CD4-positive, alpha-beta T cell treated with Interferon alpha-2 for 1 hour (primary cell): ENCODE results near the gene STX1A.

Experiments
- DNase-seq, 2 donors: peaks; one replicate each; pipeline ENCODE4 v3.0.0-alpha.2; 2020 to 2022

The STX1A gene

DNA sequence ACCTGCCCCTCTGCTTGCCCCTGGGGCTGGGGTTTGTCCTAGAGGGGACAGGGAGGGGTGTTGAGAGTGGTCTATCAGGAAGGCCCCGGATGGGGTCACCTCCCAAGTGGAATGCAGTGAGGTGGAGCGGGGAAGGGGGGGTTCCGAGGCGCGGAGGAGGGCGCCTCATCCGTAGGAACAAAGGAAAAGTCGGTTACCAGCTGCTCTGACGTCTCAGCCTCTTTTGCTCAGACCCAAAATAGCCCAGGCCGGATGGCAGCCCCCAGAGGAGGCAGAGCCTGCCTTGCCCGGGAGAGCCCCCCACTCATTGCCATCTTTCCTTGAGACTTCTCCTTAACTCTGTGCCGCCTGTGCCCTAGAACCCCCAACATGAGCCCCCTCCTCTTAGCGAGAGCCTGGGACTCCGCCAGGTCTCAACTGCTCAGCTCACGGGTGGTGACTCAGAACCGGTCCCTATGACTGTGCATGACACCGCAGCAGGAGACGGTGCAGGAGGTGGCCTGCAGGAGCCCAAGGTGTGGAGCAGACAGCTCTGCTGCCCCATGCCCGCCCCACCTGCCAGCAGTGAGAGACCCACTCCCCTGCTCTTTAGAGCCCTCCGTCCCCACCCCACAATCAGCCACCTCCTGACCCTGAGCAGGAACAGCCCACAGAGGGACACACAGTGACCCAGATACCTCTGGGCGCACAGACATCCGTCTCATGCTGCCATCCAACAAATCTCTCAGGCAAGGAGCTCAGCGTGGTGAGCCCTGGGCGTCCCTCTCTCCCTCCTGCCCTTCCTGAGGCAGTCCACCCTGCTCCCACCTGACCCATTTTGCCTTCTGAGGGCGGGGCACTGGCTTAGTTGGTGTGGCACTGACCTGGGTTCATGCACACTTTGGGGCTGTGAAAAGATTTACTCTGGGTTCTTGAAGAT, 13.1 kb downstream of the STX1A start:
- DNase-seq = no peak

DNA sequence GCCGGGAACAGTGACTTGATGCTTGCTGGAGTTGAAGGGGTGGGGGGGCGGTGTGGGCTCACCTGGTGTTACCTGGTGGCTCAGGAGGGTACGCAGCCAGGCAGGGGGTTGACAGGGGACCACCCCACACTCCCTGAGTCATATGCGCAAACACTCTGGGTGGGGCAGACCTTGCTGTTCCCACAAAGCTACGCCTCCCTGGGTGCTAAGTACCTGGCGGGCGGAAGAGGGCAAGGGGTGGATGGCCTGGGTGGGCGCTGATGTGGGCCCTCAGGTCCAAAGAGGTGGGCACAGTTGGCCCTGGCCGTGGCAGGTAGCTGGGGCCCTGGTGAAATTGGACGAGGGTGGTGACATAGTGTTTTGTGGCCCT, 13.9 kb downstream of the STX1A start:
- no peak for DNase-seq

DNA sequence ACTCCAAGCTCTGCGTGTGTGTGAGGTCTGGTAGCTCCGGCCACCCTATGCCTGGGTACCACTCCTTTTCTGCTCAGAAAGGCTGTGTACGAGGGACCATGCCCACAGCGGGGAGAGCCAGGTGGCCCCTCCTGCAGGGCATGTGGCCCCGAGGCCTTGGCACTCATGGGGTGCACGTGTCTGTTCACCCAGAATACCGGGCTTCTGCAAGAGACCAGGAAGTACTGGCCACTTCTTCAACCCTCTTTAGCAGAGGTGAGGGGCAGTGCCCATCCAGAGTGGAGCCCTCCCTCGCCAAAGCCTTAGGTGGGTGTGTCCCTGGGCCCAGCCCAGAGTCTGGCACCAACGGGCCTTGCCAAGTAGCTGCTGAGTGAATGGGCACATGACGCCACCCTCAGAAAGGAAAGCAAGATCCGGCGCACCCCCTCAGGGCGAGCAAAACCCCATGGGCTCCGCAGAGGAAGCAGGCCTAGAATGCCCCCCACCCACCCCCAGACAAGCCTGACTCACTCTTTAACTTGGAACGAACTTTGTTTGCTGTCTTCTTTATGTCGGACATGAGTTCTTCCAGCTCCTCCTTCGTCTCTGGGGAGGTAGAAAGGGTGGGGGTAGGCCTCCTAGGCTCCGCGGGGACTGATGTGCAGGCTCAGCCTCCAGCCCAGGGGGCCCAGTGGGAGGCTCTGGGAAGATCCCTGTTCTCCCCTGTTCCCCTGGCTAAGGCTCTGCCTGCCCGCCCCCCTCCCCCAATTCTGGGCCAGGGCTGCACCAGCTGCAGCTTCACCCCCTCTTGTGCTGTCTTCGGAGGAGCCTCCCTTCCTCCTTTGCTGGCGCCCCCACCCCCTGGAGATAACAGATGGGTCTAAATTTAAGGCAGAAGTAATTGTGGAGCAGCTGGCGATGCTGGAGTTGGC, 14.6 kb downstream of the STX1A start:
- DNase-seq = no peak

DNA sequence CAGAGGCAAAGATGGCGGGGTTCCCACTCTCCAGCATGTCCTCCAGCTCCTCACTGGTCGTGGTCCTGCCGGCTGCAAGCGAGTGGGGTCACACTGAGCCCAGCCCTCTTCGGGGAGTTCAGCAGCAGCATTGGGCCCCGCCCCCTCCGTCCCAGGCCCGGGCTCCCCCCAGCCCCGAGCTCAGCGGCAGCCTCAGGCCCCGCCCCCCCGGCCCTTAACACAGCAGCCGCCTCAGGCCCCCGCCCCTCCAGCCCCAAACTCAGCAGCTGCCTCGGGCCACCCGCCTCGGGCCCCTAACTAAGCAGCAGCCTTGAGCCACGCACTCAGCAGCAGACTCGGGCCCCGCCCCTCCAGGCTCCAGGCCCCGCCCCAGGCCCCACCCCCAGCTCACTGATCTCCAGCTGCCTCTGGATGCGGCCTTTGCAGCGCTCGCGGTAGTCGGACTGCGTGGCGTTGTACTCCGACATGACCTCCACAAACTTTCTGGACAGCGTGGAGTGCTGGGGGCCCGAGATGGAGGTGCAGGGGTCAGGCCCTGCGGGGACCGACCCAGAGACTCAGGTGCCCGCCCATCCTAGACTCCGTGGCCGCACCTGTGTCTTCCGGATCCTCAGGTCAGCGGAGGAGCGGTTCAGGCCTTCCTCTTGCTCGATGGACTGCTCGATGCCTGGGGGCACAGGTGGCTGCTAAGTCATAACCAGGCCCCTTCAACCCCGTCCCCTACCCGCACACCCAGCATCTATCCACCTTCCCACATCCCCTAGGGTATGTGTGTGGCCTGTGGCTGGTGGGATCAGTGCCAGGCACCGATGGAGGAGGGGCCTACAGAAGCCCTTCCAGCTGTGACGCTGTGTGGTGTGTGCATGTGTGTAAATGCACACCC, 15.5 kb downstream of the STX1A start:
- DNase-seq = peak; percentile 27 to 37

DNA sequence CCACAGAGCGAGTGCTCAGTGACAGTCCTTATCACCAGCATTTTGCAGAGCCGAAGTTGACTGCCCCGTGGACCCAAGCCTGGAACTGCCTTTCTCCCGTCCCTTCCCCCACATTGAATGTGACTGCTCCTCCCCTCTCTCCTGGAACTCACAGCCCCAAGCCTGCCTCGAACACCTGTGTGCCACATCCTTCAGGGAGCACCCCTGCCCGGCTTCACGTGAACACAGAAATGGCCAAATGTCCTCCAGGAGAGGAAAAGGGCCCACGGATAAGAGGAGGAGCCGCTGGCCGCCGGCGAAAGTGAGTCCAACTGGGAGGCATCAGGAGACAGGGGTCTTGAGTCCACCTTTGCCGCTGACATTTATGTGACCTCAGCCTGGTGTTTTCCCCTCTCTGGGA, 16.2 kb downstream of the STX1A start:
- DNase-seq = no peak

DNA sequence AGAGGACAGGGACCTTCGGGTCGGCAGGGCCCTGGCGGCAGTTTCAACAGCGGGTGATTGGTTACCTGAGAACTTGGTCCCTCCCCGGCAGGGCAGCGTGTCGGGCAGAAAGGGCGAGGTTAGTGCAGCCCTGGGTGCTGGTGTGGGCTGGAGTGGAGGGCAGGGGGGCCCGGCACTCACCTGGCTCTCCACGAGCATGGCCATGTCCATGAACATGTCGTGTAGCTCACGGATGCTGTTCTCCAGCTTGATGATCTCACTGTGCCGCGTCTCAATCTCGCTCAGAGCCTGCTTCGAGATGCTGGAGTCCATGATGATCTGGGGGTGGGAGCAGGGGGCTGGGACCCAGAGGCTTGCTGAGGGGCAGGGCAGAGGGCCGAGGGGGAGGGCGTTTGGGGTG, 16.8 kb downstream of the STX1A start:
- DNase-seq = no peak

DNA sequence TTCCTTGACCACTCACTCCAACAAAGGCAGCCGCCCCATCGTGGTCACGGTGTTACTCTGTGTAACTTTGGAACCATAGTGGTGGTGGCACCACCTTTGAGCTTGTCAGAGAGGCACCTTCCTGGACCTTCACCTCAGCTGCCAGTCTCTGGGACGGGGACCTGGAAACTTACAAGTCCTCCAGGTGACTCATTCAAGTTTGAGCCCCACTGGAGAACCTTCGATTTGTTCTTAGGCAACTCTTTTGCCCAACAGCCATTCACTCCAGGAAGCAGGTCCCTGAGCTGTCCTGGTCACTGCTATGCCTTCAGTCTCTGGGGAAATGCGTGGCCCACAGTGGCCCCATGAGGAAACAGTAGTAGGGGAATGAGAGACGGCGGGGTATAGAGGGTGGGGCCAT, 17.2 kb downstream of the STX1A start:
- no peak for DNase-seq

DNA sequence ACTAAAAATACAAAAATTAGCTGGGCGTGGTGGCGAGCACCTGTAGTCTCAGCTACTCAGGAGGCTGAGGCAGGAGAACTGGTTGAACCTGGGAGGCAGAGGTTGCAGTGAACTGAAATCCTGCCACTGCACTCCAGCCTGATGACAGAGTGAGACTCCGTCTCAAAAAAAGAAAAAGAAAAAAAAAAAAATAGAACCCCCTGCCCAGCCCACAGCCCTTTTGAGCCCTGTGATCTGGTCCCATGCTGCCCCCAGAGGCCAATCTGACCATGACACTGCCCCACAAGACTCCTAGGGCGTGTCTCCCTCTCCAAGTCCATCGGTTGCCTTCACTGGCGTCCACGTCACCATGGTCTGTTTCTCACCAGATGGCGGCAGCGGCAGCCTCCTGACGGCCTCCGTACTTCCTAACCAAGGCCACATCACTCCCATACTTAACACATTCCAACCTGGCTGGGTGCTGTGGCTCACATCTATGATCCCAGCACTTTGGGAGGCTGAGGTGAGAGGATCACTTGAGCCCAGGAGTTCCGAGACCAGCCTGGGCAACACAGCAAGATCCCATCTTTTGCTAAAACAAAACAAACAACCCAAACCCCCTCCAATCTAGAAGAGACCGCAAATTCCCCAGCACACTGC, 18.0 kb downstream of the STX1A start:
- DNase-seq = peak; percentile 20 to 41

DNA sequence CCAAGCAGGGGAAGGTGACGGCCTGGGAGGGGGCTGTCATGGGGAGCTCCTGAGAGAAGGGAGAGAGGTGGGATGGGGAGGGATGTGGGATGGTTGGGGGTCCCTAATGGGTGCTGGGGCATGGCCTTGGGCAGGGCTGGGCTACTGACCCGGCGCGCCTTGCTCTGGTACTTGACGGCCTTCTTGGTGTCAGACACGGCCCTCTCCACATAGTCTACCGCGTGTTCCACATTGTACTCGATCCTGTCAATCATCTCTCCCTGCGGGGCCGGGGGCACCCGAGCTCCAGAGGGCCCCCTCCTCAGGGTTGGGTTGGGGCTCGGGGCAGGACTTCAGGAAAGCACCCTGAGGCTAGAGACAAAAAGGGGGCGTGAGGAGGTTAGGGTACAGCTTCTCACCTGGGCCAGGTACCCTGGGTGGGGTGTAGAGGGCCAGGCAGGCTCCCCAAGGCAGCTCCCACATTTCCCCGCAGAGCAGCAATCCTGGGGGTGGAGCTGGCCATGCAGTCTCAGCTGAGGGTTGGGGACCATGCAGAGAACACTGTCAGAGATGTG, 18.8 kb downstream of the STX1A start:
- no peak for DNase-seq

DNA sequence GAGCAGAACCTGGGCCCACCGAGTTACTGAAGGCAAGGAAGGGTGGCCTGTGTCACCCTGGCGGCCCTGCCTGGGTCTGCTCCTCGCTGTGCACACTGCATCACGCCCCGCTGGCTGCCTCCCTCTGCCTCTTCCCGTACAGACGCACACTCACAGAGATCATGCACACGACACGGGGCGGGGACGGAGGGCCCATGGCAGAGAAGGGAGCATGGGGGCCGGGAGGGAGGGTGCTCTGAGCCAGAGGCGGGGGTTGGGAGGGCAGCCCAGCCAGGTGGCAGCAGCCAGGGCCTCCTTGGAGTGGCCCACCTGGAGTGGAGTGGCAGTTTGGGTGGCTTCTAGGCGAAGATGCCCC, 19.4 kb downstream of the STX1A start:
- no peak for DNase-seq

DNA sequence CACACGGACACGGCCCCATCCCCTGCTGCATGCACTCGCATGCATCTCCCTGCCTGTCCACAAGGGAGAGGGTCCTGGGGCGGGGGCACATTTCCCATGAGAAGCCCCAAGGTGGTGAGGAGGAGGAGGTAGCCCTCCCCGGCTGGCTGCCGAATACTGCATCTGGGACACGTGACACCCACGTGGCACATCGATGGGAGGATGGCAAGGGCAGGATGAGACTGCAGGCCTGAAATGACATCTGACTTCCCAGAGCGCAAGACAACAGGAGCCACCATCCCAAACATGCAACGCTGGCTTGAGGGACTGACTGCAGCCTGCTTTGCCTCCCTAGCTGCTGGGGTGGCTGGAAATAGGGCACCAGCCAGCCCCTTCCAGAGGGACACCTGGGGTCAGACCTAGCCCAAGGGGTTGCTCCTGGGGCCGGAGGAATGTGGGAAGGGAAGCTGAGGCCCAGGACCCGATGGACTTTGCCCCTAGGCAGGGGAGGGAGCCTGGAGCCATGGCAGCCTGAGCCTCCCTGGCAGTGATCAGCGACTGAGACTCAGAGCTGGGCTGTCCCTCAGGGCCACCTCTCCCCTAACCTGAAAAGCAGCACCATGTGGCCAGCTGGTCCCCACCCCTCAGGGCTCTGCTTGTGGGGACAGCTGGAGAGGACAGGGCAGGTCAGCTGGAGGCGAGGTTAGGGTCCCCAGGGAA, 19.9 kb downstream of the STX1A start:
- DNase-seq = no peak

DNA sequence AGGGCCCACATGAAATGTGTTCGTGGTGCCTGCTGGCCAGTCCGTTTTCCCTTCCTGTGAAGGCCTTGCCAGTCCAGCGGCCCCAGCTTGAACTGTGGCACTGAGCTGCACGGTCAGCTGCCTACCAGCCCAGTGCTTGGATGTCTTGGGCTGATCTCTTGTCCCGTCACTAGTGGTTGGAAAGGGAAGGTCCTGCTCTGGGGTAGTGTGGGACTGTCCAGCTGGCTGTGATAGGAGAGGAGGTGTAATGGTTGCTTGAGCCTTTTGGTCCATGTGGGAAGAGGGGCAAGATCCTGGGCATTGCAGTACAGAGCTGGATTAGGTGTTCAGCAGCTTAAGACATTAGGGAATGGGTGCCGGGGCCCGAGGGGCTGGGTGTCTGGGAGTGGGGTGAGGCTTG, 21.1 kb downstream of the STX1A start:
- DNase-seq = no peak

DNA sequence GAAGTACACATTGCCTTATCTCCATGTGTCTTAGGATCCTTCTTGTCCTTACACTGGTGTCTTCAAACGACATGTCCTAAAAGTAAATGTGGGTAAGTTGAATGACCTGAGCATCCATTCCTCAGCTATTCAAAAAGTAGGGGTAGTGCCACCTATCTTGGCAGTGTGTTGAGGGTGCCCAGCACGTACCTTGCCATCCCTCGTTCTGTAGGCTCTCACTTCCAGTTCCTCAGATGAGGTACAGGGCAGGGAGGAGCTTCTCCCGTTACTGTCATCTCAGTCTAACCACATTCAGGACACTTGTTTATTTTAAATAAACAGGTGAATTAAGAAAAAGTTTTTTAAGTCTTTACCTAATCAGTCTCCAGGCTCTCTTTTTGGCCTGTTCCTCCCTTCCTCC, 23.1 kb downstream of the STX1A start:
- DNase-seq = no peak

DNA sequence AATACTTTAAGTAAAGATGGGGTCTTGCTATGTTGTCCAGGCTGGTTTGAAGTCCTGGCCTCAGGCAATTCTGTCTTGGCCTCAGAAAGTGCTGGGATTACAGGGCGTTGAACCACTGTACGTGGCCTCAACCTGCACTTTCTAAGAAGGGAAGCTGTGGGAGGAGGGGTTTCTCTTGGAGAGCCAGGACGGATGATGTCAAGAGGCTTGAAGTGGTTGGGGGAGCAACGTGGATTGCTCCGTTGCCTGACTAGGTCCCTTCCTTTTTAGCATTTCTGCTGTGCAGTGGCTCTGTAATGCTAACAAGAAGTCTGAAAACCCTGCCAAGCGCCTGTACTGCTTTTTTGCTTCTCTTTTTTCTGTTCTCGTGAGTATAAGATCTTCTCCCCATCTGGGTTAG, 28.8 kb downstream of the STX1A start:
- no peak for DNase-seq

DNA sequence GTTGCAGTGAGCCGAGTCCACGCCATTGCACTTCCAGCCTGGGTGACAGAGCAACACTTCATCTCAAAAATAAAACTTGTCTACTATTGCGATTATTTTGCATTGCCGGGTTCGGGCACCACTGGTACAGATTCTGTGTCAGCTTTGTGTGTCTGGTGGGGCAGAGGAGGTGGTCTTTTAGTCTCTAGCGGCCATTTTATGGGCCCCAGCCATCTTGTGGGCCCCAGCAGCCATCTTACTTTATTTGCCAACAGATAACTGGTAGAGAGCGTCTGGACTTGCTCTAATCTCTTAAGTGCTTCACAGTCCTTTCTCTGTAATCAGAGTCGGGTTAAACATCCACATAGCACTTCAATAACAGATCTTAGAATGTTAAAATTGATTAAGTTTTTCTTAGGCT, 31.2 kb downstream of the STX1A start:
- no peak for DNase-seq

DNA sequence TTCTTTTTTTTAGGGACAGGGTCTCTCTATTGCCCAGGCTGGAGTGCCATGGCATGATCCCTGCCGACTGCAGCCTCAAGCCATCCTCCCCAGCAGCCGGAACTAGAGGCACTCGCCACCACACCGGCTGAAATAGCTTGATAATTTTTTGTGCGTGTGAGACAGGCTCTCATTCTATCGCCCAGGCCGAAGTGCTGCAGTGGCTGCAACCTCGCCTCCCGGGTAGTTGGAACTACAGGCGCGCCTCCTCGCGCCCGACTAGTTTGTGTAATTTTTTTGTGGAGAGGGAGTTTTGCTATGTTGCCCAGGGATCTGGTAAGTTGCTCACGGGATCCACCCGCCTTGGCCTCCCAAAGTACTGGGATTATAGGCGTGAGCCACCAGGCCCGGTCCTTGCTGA, 34.2 kb downstream of the STX1A start:
- DNase-seq = no peak

DNA sequence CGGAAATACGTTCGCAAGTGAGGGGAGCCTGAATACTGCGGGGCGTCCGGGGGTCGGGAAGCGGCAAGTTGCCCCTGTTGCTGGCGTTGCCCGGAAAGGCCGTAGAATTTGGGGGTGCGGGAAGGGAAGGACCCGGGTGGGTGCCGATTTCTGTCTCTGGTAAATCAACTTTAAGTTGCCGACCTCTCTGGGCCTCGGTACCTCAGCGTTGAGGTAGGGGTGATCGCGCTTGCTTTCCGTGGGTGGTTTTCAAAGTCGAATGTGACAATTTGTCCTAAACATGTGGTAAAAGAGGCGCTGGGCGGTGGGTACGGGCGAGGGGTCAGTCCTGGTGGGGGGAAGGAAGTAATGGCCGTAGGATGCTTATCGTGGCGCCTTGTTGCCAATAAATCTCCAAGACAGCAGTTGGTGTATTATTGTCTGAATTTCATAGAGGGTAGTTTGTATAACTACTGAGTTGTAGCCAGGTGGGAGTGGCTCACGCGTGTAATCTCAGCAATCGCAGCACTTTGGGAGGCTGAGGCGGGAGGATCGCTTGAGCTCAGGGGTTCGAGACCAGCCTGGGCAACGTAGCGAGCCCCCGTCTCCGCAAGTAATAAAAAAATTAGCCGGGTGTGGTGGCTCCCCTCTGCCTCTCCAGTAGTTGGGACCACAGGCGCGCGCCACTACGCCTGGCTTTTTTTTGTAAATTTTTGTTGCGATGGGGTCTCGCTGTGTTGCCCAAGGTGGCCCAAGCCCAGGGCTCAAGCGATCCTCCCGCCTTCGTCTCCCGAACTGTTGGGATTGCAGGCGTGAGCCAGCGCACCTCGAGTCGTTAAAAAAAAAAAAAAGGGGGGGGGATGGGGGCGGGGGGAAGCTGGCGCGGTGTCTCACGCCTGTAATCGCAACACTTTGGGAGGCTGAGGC, 35.4 kb downstream of the STX1A start:
- no peak for DNase-seq

DNA sequence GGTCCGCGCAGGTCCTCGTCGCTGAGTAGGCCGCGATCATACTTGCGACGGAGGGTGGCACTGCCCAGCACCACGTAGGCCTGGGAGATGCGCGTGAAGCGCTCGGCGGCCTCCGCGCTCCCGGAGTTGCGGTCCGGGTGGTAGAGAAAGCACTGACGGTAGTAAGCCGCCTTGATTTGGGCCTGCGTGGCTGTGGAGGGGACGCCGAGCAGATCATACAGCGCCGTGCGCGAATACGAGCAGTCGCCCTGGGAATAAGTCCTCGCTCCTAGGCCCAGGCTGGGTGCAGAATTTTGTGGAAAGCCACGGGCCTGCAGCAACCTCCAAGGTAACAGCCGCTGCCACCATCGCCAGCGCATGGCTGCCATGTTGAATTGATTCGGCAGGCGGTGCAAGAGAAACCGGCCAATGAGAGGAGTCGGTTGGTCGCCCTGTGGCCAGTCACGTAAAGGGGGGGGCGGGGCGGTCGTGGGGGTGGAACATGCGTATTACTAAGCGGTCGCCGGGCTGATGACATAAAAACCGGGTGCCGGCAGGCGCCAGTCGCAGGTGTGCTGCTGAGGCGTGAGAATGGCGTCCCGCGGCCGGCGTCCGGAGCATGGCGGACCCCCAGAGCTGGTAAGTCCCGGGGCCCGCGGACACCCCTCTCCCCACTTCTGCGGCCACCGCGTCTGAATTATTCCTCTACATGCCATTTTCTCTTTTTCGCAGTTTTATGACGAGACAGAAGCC, 36.2 kb downstream of the STX1A start, which contains the start of the genes BUD23 and DNAJC30:
Gene BUD23, plus strand, starts transcription at position 542 of the 732 bp plus-strand sequence. Its CDS starts 29 bp downstream, at position 571.
Gene DNAJC30, minus strand, starts transcription at position 398 of the 732 bp plus-strand sequence. Its CDS starts 30 bp downstream, at position 368.
- peak; percentile 95 to 96 for DNase-seq

DNA sequence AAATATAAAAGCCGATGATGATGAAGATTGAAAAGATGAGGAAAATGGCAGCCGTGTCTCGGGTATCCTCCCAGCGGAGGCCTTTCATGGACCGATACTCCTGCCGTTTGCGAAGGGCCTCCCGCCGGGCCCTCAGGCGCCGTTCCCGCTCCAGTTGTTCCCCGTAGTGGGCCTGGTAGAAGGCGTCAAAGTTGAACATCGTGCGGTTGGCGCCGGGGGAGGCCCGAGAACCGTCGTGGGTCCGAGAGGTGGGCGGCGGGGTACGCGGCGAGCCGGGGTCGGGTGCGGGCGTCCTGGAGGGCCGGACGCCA, 36.8 kb downstream of the STX1A start:
- DNase-seq = no peak

DNA sequence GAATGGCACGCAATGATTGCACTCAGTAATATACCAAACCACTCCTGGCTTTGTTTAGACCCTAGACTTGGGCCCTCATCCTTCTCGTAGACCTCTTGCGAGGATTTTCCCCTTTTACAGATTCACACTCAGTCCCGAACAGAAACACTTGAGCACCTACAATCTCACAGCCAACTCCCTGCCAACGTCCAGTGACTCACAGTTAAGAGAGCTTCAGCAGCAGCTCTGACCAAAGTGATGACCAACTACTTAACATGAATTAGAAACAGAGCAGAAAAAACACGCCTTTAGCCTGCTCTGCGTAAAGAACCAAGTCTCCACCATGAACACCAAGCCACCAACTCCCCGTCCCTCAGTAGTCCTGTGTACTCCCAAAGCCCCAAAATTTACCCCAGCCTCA, 38.4 kb downstream of the STX1A start:
- no peak for DNase-seq
